Panc1 (cell line): Measurements from ENCODE around the gene UBXN1. TPM values are rescaled to one million over a fixed set of nuclear protein-coding genes. Genes with fewer than 3 reads are reported as not detected.

ENCODE experiments used
- ATAC-seq: fragments of 200-7000 bp; cut with Tn5 transposase; 2 replicates; pipeline ENCODE4 v1.9.1; 2020; ENCODE audit warnings: mild to moderate bottlenecking, moderate library complexity
- BruUV-seq: library from RNA; stranded (reverse); fragments of 400-500 nt; replicated peaks from 2 replicates; lab custom pipeline; 2021; lab: Mats Ljungman, UMichigan
- CTCF ChIA-PET: fragments of 300-600 bp; sonication (Branson Sonifier 250); formaldehyde crosslinking; loops from one replicate; lab custom pipeline; 2022; ENCODE audit warnings: antibody characterized with exemption; lab: Charles Lee
- POLR2A ChIA-PET: fragments of 300-600 bp; sonication (Branson Sonifier 250); formaldehyde crosslinking; loops from one replicate; lab custom pipeline; 2022; ENCODE audit warnings: antibody characterized with exemption; lab: Charles Lee
- DNase-seq: peaks from one replicate; pipeline ENCODE4 v3.0.0-alpha.2; 2010; ENCODE audit warnings: low read depth, low spot score
- H3K27ac ChIP-seq: 2 replicates; pipeline ENCODE4 v1.5.1; 2011; ENCODE audit warnings: mild to moderate bottlenecking, low read length, inconsistent platforms
- H3K27me3 ChIP-seq: fragments of 200-500 bp; sonication (Bioruptor generic); 2 replicates; pipeline ENCODE4 v1.6.0; 2014; ENCODE audit warnings: low read length, inconsistent platforms; ENCODE audit not compliant: control insufficient read depth, insufficient read depth
- H3K36me3 ChIP-seq: fragments of 200-500 bp; sonication (Bioruptor generic); 2 replicates; pipeline ENCODE4 v1.5.1; 2014; ENCODE audit warnings: inconsistent platforms, mild to moderate bottlenecking, low read length, moderate library complexity; ENCODE audit not compliant: control insufficient read depth, insufficient read depth
- H3K4me1 ChIP-seq: 2 replicates; pipeline ENCODE4 v1.5.1; 2011; ENCODE audit warnings: inconsistent platforms, mild to moderate bottlenecking, low read length, moderate library complexity; ENCODE audit not compliant: control insufficient read depth, insufficient read depth
- H3K4me3 ChIP-seq, 2 experiments: 2 replicates each; pipeline ENCODE4 v1.5.1; 2011 to 2012; ENCODE audit warnings: low read depth in 2 of 2, low read length in 2 of 2, mild to moderate bottlenecking in 2 of 2, inconsistent platforms in 1 of 2, moderate library complexity in 1 of 2
- H3K9me3 ChIP-seq: fragments of 200-500 bp; sonication (Bioruptor generic); 2 replicates; pipeline ENCODE4 v1.5.1; 2014; ENCODE audit warnings: low read depth, mild to moderate bottlenecking, inconsistent platforms, low read length, moderate library complexity; ENCODE audit not compliant: control insufficient read depth, insufficient read depth
- POLR2AphosphoS5 ChIP-seq: IDR thresholded peaks from 2 replicates; pipeline ENCODE4 v1.6.1; 2012; ENCODE audit warnings: mild to moderate bottlenecking, low read depth, low read length, moderate library complexity
- SIN3A ChIP-seq: IDR thresholded peaks from 2 replicates; pipeline ENCODE4 v1.6.1; 2012; ENCODE audit warnings: low read depth, mild to moderate bottlenecking, low read length, moderate library complexity, borderline replicate concordance; ENCODE audit not compliant: insufficient read depth
- TCF7L2 ChIP-seq: IDR thresholded peaks from 2 replicates; pipeline ENCODE4 v1.6.1; 2011; ENCODE audit warnings: mild to moderate bottlenecking, low read depth, low read length, inconsistent platforms
- in situ Hi-C: cut with HindIII; loops from 2 replicates; pipeline ENCODE4 v1.10.0; 2016; ENCODE audit warnings: low sequenced_read_pairs, low pct_unique_long_range_greater_than_20kb
- intact Hi-C: fragments of 100-400 bp; cut with micrococcal nuclease; formaldehyde crosslinking; loops from one replicate; pipeline ENCODE4 v1.10.0; 2022; ENCODE audit not compliant: unreplicated experiment
- total RNA-seq: library from RNA; stranded (reverse); gene quantifications from one replicate; pipeline ENCODE4 v1.2.1, GENCODE V29; 2021; ENCODE audit not compliant: unreplicated experiment
- TF ChIP-seq, protein P1 (sequence below): fragments of 450-650 bp; IDR thresholded peaks from 2 replicates; pipeline ENCODE4 v1.5.1; 2017; ENCODE audit warnings: mild to moderate bottlenecking
- TF ChIP-seq, protein P2 (sequence below), 2 experiments: IDR thresholded peaks; 2 replicates each; pipeline ENCODE4 v1.6.1; 2011 to 2012; ENCODE audit warnings: low read depth in 2 of 2, control low read depth in 1 of 2, low read length in 1 of 2, mild to moderate bottlenecking in 1 of 2, moderate library complexity in 1 of 2; ENCODE audit not compliant: insufficient read depth in 1 of 2

Gene UBXN1
- total RNA-seq, 1 experiment from 2014 or later: 105 TPM

DNA sequence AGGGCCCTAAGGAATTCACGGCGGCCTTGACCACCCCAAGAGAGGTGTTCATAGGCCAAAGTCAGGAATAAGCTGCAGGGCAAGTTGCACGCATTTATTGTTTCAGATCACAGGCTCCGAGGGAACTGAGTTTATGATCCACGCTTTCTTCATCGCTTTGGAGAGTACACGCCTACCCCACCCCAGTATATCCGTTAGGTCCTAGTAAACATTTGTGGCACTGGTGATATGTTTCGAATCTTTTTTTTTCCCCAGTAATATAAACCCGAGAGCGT lies 33.3 kb downstream of the UBXN1 start:
- H3K27ac ChIP-seq: peak overlapping the region; percentile 80
- POLR2A ChIA-PET: interaction anchor here (0.5 to 0.6 kb wide), 2 partner anchors 23 to 39 kb away, joined by 4 to 13 read pairs; no protein-coding TSS in a partner anchor
- H3K36me3 ChIP-seq: no peaks in the 10 kb centered on the region
- intact Hi-C loops: no loop called here
- H3K27me3 ChIP-seq: no peaks in the 10 kb centered on the region
- DNase-seq (no peak), ATAC-seq (no peak)
- TF ChIP-seq, protein P1, sequence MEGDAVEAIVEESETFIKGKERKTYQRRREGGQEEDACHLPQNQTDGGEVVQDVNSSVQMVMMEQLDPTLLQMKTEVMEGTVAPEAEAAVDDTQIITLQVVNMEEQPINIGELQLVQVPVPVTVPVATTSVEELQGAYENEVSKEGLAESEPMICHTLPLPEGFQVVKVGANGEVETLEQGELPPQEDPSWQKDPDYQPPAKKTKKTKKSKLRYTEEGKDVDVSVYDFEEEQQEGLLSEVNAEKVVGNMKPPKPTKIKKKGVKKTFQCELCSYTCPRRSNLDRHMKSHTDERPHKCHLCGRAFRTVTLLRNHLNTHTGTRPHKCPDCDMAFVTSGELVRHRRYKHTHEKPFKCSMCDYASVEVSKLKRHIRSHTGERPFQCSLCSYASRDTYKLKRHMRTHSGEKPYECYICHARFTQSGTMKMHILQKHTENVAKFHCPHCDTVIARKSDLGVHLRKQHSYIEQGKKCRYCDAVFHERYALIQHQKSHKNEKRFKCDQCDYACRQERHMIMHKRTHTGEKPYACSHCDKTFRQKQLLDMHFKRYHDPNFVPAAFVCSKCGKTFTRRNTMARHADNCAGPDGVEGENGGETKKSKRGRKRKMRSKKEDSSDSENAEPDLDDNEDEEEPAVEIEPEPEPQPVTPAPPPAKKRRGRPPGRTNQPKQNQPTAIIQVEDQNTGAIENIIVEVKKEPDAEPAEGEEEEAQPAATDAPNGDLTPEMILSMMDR: no peak
- TF ChIP-seq SIN3A (no peak), POLR2AphosphoS5 (no peak), TCF7L2 (no peak)
- TF ChIP-seq, protein P2, sequence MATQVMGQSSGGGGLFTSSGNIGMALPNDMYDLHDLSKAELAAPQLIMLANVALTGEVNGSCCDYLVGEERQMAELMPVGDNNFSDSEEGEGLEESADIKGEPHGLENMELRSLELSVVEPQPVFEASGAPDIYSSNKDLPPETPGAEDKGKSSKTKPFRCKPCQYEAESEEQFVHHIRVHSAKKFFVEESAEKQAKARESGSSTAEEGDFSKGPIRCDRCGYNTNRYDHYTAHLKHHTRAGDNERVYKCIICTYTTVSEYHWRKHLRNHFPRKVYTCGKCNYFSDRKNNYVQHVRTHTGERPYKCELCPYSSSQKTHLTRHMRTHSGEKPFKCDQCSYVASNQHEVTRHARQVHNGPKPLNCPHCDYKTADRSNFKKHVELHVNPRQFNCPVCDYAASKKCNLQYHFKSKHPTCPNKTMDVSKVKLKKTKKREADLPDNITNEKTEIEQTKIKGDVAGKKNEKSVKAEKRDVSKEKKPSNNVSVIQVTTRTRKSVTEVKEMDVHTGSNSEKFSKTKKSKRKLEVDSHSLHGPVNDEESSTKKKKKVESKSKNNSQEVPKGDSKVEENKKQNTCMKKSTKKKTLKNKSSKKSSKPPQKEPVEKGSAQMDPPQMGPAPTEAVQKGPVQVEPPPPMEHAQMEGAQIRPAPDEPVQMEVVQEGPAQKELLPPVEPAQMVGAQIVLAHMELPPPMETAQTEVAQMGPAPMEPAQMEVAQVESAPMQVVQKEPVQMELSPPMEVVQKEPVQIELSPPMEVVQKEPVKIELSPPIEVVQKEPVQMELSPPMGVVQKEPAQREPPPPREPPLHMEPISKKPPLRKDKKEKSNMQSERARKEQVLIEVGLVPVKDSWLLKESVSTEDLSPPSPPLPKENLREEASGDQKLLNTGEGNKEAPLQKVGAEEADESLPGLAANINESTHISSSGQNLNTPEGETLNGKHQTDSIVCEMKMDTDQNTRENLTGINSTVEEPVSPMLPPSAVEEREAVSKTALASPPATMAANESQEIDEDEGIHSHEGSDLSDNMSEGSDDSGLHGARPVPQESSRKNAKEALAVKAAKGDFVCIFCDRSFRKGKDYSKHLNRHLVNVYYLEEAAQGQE (IDR thresholded peaks at IDR 0.05; ENCODE audit: insufficient read depth in 1 of 2, low read depth in 2 of 2, low read length in 1 of 2): no peak
- peaks cover 21% of the 10 kb centered on the region for H3K4me1 ChIP-seq
- CTCF ChIA-PET: no interaction called here
- TSS peak; percentile 72 for BruUV-seq
- H3K9me3 ChIP-seq: no peaks in the 10 kb centered on the region
- in situ Hi-C loops: no loop called here
- H3K4me3 ChIP-seq: peak overlapping the region; percentile 69 to 92

DNA sequence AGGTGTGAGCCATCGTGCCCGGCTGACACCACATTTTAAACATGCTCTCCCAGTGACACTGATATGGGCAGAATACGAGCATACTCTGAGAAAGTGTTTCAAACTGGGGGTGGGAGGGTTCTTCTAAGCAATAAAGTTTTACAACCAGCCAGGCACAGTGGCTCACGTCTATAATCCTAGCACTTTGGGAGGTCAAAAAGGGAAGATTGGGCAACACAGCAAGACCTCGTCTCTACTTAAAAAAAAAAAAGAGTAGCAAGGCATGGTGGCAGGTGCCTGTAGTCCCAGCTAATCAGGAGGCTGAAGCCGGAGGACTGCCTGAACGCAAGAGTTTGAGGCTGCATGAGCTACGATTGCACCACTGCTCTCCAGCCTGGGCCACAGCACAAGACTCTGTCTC lies 34.7 kb downstream of the UBXN1 start:
- no peak overlapping the region for H3K4me3 ChIP-seq
- no peaks in the 10 kb centered on the region for H3K27me3 ChIP-seq
- no peak overlapping the region for H3K27ac ChIP-seq
- ATAC-seq (no peak), DNase-seq (no peak)
- intact Hi-C loops: no loop called here
- TF ChIP-seq TCF7L2 (no peak), POLR2AphosphoS5 (no peak), SIN3A (no peak)
- TF ChIP-seq, protein P2 (IDR thresholded peaks at IDR 0.05; ENCODE audit: insufficient read depth in 1 of 2, low read depth in 2 of 2, low read length in 1 of 2): no peak
- TF ChIP-seq, protein P1: no peak
- no peaks in the 10 kb centered on the region for H3K9me3 ChIP-seq
- H3K4me1 ChIP-seq: peaks cover 21% of the 10 kb centered on the region
- no peaks in the 10 kb centered on the region for H3K36me3 ChIP-seq
- in situ Hi-C loops: no loop called here
- ChIA-PET POLR2A (no interaction called here), CTCF (no interaction called here)
- BruUV-seq: no TSS peak
